ENCODE measurements around the gene FAM221B.

The FAM221B gene

DNA sequence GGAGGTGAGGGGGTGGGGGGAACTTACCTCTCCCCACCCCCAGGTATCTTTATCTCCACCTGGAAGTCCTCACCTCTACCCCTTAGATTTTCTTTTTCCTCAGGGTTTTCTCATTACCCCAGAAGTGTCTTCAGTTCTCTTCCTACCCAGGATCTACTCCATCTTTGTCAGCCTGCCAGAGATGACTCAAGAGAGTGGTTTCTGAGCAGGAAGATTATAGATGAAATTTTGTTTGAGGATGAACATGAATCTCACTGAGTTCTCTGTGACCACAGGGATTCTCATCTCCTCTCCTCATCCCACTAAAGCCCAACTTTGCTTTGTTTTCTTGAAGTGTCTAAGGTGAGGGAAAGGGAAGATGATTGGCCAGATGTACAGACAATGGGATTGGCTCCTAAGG, 8.5 kb downstream of the FAM221B start:
- TF ChIP-seq, protein P1, sequence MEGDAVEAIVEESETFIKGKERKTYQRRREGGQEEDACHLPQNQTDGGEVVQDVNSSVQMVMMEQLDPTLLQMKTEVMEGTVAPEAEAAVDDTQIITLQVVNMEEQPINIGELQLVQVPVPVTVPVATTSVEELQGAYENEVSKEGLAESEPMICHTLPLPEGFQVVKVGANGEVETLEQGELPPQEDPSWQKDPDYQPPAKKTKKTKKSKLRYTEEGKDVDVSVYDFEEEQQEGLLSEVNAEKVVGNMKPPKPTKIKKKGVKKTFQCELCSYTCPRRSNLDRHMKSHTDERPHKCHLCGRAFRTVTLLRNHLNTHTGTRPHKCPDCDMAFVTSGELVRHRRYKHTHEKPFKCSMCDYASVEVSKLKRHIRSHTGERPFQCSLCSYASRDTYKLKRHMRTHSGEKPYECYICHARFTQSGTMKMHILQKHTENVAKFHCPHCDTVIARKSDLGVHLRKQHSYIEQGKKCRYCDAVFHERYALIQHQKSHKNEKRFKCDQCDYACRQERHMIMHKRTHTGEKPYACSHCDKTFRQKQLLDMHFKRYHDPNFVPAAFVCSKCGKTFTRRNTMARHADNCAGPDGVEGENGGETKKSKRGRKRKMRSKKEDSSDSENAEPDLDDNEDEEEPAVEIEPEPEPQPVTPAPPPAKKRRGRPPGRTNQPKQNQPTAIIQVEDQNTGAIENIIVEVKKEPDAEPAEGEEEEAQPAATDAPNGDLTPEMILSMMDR (IDR thresholded peaks at IDR 0.05; ENCODE audit: low read depth, low read length) = no peak
- TF ChIP-seq EZH2phosphoT487 (IDR thresholded peaks at IDR 0.05; ENCODE audit: low read depth) = no peak
- Histone ChIP-seq H3K9me3 (ENCODE audit: insufficient read depth, low read length) (no peaks in the 10 kb centered on the region), H3K9ac (ENCODE audit: low read length) (no peak overlapping the region), H4K20me1 (ENCODE audit: insufficient read depth, low read length) (no peaks in the 10 kb centered on the region), H3K79me2 (ENCODE audit: low read length) (no peaks in the 10 kb centered on the region), H3K4me2 (ENCODE audit: low read length) (no peak overlapping the region), H3K27ac (ENCODE audit: low read length) (no peak overlapping the region), H3K27me3 (ENCODE audit: low read depth, low read length) (no peaks in the 10 kb centered on the region), H3K4me3 (ENCODE audit: low read length) (no peak overlapping the region), H2AFZ (ENCODE audit: low read depth, low read length) (no peak overlapping the region), H3K36me3 (replicated peaks; ENCODE audit: low read depth, low read length) (no peaks in the 10 kb centered on the region), H3K4me1 (ENCODE audit: low read length) (peaks cover 3% of the 10 kb centered on the region)

DNA sequence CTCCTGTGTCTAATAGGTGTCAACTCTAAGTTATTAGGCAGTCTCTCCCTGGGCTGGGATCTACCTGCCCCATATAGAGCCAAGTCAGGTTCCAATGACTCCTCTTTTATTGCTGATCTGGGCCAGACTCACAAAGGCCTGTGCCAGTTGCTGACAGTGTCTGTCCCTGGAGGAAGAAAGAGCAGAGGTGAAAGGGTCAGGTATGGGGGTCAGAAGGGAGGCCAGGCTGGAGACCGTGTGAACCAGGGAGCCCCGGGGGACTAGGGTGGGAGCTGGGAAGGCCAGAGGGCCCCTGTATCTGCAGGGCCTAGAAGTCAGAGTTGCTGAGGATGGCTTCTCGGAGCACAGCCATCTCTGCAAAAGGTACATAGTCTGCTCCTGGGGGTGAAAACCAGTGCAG, 10.2 kb downstream of the FAM221B start:
- Histone ChIP-seq H3K9me3 (ENCODE audit: insufficient read depth, low read length) (no peaks in the 10 kb centered on the region), H3K9ac (ENCODE audit: low read length) (no peak overlapping the region), H3K79me2 (ENCODE audit: low read length) (peaks cover 9% of the 10 kb centered on the region), H3K4me3 (ENCODE audit: low read length) (no peak overlapping the region), H4K20me1 (ENCODE audit: insufficient read depth, low read length) (no peaks in the 10 kb centered on the region), H3K4me1 (ENCODE audit: low read length) (peaks cover 8% of the 10 kb centered on the region), H3K36me3 (replicated peaks; ENCODE audit: low read depth, low read length) (no peaks in the 10 kb centered on the region), H3K27me3 (ENCODE audit: low read depth, low read length) (no peaks in the 10 kb centered on the region), H3K27ac (ENCODE audit: low read length) (no peak overlapping the region), H3K4me2 (ENCODE audit: low read length) (no peak overlapping the region), H2AFZ (ENCODE audit: low read depth, low read length) (no peak overlapping the region)
- TF ChIP-seq EZH2phosphoT487 (IDR thresholded peaks at IDR 0.05; ENCODE audit: low read depth) = no peak
- TF ChIP-seq, protein P1 (IDR thresholded peaks at IDR 0.05; ENCODE audit: low read depth, low read length) = no peak

DNA sequence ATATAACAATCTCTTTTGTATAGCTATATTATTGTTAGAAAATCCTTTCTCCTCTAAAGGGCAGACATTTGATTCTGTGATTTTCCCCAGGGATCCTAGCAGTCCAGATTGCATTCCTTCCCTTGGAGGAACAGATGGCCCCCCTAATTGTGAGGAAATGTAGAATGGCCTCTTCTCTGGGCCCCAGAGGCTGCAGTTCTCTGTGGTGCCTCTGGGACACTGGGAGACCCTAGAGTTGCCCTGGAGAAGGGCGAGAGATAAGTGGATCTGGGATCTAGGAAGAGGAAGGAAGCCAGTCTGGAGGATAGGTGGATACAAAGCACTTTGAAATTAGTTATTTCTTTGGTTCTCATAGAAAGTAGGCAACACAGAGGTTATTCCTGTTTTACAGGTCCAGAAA, 11.8 kb downstream of the FAM221B start:
- Histone ChIP-seq H4K20me1 (ENCODE audit: insufficient read depth, low read length) (no peaks in the 10 kb centered on the region), H3K9ac (ENCODE audit: low read length) (no peak overlapping the region), H3K4me1 (ENCODE audit: low read length) (peaks cover 20% of the 10 kb centered on the region), H3K27me3 (ENCODE audit: low read depth, low read length) (no peaks in the 10 kb centered on the region), H3K79me2 (ENCODE audit: low read length) (peaks cover 9% of the 10 kb centered on the region), H3K36me3 (replicated peaks; ENCODE audit: low read depth, low read length) (no peaks in the 10 kb centered on the region), H3K27ac (ENCODE audit: low read length) (no peak overlapping the region), H2AFZ (ENCODE audit: low read depth, low read length) (no peak overlapping the region), H3K9me3 (ENCODE audit: insufficient read depth, low read length) (no peaks in the 10 kb centered on the region), H3K4me3 (ENCODE audit: low read length) (no peak overlapping the region), H3K4me2 (ENCODE audit: low read length) (no peak overlapping the region)
- no peak for TF ChIP-seq EZH2phosphoT487 (IDR thresholded peaks at IDR 0.05; ENCODE audit: low read depth)
- TF ChIP-seq, protein P1 (IDR thresholded peaks at IDR 0.05; ENCODE audit: low read depth, low read length) = no peak

DNA sequence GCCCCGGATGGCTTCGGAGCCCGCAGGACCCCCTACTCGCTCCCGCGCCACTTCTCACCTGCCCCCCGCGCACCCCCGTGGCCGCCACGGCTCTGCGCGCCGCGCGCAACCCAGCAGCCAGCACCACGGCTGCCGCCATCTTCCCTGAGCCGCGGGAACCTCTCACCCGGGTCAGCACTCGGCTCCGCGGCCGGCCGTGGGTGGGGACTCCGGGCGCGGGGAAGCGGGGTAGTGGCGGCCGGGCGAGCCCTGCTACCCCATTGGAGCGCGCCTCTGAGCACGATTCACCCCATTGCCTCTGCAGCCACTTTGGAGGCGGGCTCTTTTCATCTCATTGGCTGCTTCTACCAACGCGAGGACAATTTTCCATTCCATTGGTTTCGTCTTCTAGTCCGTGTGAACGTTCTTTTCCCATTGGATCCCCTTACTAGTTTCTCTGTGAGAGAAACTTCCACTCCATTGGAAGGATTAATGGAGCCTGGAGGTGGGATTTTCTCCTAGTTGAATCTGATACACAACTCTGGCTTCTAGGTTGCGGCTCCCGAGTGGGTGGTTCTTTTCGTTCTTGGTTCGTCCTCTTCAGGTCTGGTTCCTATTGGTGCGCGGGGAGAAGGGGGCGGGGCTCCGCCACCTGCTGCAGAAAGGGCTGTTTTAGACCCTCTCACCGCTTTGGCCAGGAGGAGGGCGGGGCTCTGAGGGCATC, 13.5 kb downstream of the FAM221B start, which contains the start of gene HINT2:
Gene HINT2 (minus strand): TSS at position 202 of the 703 bp plus-strand sequence. CDS start 63 bp downstream, at position 139.
- H3K4me1 ChIP-seq (ENCODE audit: low read length) = peaks cover 31% of the 10 kb centered on the region
- peak within 1 kb of the TSS; percentile 93 for H2AFZ ChIP-seq (ENCODE audit: low read depth, low read length)
- H4K20me1 ChIP-seq (ENCODE audit: insufficient read depth, low read length) = no peaks in the 10 kb centered on the region
- H3K36me3 ChIP-seq (replicated peaks; ENCODE audit: low read depth, low read length) = no peaks in the 10 kb centered on the region
- H3K9me3 ChIP-seq (ENCODE audit: insufficient read depth, low read length) = no peaks in the 10 kb centered on the region
- peaks cover 9% of the 10 kb centered on the region for H3K79me2 ChIP-seq (ENCODE audit: low read length)
- peak within 1 kb of the TSS; percentile 81 for H3K4me3 ChIP-seq (ENCODE audit: low read length)
- H3K4me2 ChIP-seq (ENCODE audit: low read length) = peak within 1 kb of the TSS; percentile 99
- H3K27me3 ChIP-seq (ENCODE audit: low read depth, low read length) = no peaks in the 10 kb centered on the region
- H3K27ac ChIP-seq (ENCODE audit: low read length) = peak within 1 kb of the TSS; percentile 78
- peak within 1 kb of the TSS; percentile 92 for H3K9ac ChIP-seq (ENCODE audit: low read length)
- no peak for TF ChIP-seq EZH2phosphoT487 (IDR thresholded peaks at IDR 0.05; ENCODE audit: low read depth)
- TF ChIP-seq, protein P1 (IDR thresholded peaks at IDR 0.05; ENCODE audit: low read depth, low read length) = no peak
